T-helper 1 cell treated with Interleukin-12 subunit alpha and Interleukin-12 subunit beta and Interleukin-4 antibody, amounts not matched to agents 30 μg/mL and 1 μg/mL, for 36 hours (primary cell): ENCODE data around the gene PLS3.

ENCODE experiments used
- H3K27ac Mint-ChIP-seq: one replicate; pipeline ENCODE4 v1.8.0; 2021; ENCODE audit warnings: mild to moderate bottlenecking, mixed read lengths
- H3K27me3 Mint-ChIP-seq: one replicate; pipeline ENCODE4 v1.8.0; 2021; ENCODE audit warnings: low read depth, mixed read lengths
- H3K36me3 Mint-ChIP-seq: one replicate; pipeline ENCODE4 v1.8.0; 2021; ENCODE audit warnings: low read depth, mixed read lengths
- H3K4me1 Mint-ChIP-seq: one replicate; pipeline ENCODE4 v1.8.0; 2021; ENCODE audit warnings: low read depth, mixed read lengths
- H3K4me3 Mint-ChIP-seq: one replicate; pipeline ENCODE4 v1.8.0; 2021; ENCODE audit warnings: mild to moderate bottlenecking, moderate library complexity, mixed read lengths
- H3K9me3 Mint-ChIP-seq: one replicate; pipeline ENCODE4 v1.8.0; 2021; ENCODE audit warnings: mixed read lengths

Gene PLS3

DNA sequence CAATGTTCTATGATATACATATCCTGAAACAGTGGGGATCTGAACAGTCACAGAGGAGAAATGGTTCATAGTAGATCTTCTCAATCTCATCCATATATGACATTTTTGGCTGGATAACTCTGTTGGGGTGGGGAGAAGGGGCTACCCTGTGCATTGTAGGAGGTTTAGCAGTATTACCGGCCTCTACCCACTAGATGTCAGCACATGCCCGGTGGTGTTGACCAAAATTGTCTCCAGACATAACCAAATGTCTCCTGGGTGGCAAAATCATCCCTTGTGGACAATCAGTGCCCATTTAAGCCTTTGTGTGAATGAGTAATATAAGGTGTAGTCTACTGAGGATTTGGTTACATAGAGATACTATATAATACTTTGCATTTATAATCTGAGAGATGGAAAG, 89.9 kb downstream of the PLS3 start:
- H3K9me3 Mint-ChIP-seq = no peaks in the 10 kb centered on the region
- no peaks in the 10 kb centered on the region for H3K4me1 Mint-ChIP-seq
- H3K4me3 Mint-ChIP-seq = no peak overlapping the region
- H3K27ac Mint-ChIP-seq = no peak overlapping the region
- no peaks in the 10 kb centered on the region for H3K27me3 Mint-ChIP-seq
- no peaks in the 10 kb centered on the region for H3K36me3 Mint-ChIP-seq

DNA sequence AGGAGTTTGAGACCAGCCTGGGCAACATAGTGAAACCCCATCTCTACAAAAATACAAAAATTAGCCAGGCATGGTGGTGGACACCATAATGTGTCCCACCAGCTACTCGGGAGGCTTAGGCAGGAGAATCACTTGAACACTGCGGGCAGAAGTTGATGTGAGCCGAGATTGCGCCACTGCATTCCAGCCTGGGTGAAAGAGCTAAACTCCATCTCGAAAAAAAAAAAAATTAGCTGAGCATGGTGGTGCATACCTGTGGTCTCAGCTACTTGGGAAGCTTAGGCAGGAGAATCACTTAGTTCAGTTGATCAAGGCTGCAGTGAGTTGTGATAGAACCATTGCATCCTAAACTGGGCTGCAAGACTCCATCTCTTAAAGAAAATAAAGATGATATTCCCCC, 91.2 kb downstream of the PLS3 start:
- Mint-ChIP-seq H3K27me3 (no peaks in the 10 kb centered on the region), H3K27ac (no peak overlapping the region), H3K9me3 (no peaks in the 10 kb centered on the region), H3K4me1 (no peaks in the 10 kb centered on the region), H3K36me3 (no peaks in the 10 kb centered on the region), H3K4me3 (no peak overlapping the region)

DNA sequence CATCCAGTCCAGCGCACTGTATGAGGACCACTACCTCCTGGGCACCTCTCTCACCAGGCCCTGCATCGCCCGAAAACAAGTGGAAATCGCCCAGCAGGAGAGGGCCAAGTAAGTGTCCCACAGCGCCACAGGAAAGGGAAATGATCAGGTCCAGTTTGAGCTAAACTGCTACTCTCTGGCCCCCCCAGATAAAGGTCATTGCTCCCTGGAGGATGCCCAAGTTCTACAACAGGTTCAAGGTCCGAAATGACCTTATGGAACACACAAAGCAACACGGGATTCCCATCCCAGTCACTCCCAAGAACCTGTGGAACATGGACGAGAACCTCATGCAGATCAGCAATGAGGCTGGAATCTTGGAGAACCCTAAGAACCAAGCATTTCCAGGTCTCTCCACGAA, 104.1 kb downstream of the PLS3 start:
- Mint-ChIP-seq H3K27me3 (no peaks in the 10 kb centered on the region), H3K36me3 (no peaks in the 10 kb centered on the region), H3K27ac (no peak overlapping the region), H3K4me3 (no peak overlapping the region), H3K9me3 (no peaks in the 10 kb centered on the region), H3K4me1 (no peaks in the 10 kb centered on the region)

DNA sequence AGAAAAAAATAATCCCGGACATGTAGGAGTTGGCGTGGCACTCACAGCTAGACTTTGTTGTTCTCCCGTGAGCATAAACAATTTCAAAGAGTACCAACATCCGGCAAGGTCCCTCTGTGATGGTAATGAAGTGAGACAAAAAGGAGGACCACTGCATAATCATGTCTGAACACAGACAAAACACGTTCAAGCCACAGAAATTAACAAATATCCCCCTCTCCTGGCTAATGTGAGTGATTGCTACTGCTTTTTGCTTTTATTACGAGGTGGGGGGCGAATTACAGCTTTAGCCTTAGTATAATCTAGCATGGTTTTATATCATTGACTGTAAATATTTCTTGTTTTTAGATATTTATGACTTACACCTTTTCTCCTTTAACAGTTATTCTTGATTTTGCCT, 118.5 kb downstream of the PLS3 start:
- Mint-ChIP-seq H3K27ac (no peak overlapping the region), H3K27me3 (no peaks in the 10 kb centered on the region), H3K4me1 (no peaks in the 10 kb centered on the region), H3K36me3 (no peaks in the 10 kb centered on the region), H3K9me3 (no peaks in the 10 kb centered on the region), H3K4me3 (no peak overlapping the region)

DNA sequence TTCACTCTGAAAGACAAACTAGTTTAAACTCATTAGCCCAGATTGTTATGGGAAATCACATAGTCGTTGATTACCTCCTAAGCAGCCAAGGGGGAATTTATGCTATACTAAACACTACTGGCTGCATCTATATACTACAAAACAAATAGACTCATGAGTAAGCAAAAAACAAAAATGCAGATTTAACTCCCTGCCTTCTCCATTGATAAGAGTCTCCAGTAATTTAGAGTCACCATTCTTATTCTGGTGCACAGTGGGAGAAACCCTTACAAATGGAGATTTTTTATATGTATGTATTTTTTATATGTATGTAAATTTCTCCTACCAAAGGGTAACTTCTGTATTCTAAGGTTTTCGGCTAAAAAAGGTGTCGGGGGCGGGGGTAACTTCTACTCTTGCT, 126.6 kb downstream of the PLS3 start:
- Mint-ChIP-seq H3K9me3 (no peaks in the 10 kb centered on the region), H3K27me3 (no peaks in the 10 kb centered on the region), H3K4me3 (no peak overlapping the region), H3K36me3 (no peaks in the 10 kb centered on the region), H3K4me1 (no peaks in the 10 kb centered on the region), H3K27ac (no peak overlapping the region)

DNA sequence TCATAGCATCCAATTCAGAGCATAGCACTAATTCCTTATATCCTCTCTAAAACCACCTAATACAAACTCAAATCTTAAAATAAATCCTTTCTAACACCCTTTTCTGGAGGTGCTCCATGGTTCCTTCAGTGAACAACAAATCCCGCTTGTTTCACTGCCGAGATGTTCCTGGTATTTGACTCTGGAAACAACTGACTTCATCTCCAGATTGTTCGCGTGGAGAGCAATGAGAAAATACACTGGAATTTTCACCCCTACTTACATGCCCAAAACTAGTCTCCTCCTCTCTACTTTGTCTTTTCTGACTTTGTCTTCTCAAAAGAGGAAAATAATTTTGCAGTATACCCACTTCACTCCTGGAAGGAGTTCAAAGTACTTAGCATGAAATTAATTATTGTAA, 129.0 kb downstream of the PLS3 start:
- Mint-ChIP-seq H3K27ac (no peak overlapping the region), H3K4me1 (no peaks in the 10 kb centered on the region), H3K27me3 (no peaks in the 10 kb centered on the region), H3K9me3 (no peaks in the 10 kb centered on the region), H3K4me3 (no peak overlapping the region), H3K36me3 (no peaks in the 10 kb centered on the region)

DNA sequence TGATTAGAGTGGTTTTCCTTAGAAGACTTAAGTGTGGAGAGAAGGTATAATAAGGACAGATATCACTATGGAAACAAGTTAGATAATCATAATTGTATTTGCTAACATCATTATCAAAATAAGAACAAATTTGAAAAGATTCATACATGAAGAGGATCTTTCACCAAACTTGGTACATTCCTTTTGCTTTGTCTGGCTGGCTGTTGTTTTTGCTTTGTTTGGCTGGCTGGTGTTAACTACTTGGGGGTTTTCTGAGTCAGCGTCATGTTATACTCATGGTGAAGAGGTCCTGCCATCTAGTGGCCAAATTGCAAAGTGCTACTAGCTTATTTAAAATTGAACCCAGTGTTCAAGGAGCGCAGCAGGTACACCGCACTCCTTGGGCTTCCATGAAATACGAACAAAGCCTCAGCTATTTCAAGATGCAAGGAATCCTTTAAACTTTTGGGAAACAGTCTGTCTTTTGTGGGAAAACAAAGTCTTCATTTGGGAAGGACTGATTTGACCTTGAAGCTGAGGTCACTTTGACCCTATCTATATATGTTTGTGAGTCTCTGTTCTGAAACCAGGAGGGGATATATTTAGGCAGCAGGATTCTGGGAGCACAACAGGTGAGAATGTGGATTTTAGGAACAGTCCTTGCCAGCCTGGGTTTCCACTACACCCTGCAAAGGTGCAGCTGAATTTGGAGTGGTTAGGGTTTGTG, 129.7 kb downstream of the PLS3 start:
- H3K4me3 Mint-ChIP-seq = no peak overlapping the region
- no peaks in the 10 kb centered on the region for H3K27me3 Mint-ChIP-seq
- no peak overlapping the region for H3K27ac Mint-ChIP-seq
- H3K9me3 Mint-ChIP-seq = no peaks in the 10 kb centered on the region
- H3K4me1 Mint-ChIP-seq = no peaks in the 10 kb centered on the region
- H3K36me3 Mint-ChIP-seq = no peaks in the 10 kb centered on the region

DNA sequence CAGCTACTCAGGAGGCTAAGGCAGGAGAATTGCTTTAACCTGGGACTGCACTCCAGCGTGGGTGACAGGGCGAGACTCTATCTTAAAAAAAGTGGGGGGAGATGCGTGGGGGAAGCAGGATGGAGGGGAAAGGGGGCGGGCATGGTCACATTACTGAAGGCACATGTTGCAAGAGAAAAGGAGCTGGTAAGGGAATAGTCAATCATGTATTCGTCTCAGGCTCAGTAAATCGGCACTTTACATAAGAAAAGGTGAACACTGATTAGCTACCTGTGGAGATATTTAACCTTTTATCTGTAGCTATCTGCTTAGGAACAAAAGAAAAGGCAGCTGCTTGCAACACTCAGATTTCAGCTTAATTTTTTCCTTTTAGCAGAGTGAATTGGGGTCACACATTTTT, 132.5 kb downstream of the PLS3 start:
- H3K4me3 Mint-ChIP-seq = no peak overlapping the region
- no peak overlapping the region for H3K27ac Mint-ChIP-seq
- H3K4me1 Mint-ChIP-seq = no peaks in the 10 kb centered on the region
- H3K27me3 Mint-ChIP-seq = no peaks in the 10 kb centered on the region
- H3K36me3 Mint-ChIP-seq = no peaks in the 10 kb centered on the region
- no peaks in the 10 kb centered on the region for H3K9me3 Mint-ChIP-seq

DNA sequence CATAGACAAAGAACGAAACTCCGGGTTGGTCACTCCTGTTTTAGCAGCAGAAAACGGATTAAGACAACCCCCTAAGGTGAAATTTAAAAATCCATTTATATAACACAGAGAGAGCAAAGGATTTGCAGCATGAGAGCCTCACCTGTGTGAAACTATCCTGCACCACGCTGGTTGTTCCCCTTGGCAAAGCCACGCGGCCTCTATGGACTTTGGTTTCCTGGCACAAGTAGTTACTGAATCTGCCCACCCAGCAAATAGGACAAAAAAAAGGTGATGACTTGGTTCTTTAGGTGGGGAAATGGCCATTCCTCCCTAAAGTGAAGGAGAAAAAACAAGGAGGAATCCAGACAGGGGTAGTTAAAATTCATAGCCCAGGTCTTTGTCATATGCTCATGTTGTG, 133.1 kb downstream of the PLS3 start:
- Mint-ChIP-seq H3K4me1 (no peaks in the 10 kb centered on the region), H3K9me3 (no peaks in the 10 kb centered on the region), H3K4me3 (no peak overlapping the region), H3K27me3 (no peaks in the 10 kb centered on the region), H3K36me3 (no peaks in the 10 kb centered on the region), H3K27ac (no peak overlapping the region)

DNA sequence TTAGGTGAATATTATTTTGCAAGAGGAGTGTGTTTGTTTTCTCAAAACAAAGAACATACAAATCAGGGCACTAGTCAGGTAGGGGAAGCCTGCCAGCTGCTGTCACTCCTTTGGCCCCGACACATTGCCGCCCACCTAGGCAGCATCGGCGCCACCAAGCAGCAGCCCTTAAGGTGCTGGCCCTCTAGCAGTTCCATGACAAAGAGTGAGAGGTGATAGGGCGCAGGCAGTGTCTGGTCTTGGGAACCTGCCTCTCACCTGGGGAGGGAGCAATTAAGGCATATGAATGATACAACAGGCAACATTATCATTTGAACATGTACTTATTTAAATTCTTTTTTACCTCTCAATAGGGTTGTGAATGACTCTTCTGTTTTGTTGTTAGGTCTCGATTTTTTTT, 135.1 kb downstream of the PLS3 start:
- Mint-ChIP-seq H3K9me3 (no peaks in the 10 kb centered on the region), H3K4me1 (no peaks in the 10 kb centered on the region), H3K4me3 (no peak overlapping the region), H3K27ac (no peak overlapping the region), H3K36me3 (no peaks in the 10 kb centered on the region), H3K27me3 (no peaks in the 10 kb centered on the region)

DNA sequence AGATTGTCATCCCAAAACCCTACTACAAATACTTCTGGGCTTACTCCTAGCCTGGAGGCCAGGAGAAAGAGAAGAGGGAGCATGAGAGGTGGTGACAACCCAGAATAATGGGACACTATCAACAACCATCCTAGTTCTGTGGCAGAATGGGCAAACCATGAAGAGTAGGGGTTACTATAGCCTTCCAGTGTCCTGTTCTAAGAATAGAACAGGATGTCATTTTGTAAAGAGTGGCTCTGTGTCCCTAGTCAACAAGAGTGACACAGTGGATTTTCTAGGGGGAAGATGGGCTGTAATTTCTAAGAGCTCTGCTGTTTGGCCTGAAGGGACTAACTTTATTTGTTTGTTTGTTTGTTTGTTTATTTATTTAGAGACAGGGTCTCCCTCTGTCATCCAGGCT, 136.0 kb downstream of the PLS3 start:
- Mint-ChIP-seq H3K4me3 (no peak overlapping the region), H3K27me3 (no peaks in the 10 kb centered on the region), H3K4me1 (no peaks in the 10 kb centered on the region), H3K27ac (no peak overlapping the region), H3K36me3 (no peaks in the 10 kb centered on the region), H3K9me3 (no peaks in the 10 kb centered on the region)

DNA sequence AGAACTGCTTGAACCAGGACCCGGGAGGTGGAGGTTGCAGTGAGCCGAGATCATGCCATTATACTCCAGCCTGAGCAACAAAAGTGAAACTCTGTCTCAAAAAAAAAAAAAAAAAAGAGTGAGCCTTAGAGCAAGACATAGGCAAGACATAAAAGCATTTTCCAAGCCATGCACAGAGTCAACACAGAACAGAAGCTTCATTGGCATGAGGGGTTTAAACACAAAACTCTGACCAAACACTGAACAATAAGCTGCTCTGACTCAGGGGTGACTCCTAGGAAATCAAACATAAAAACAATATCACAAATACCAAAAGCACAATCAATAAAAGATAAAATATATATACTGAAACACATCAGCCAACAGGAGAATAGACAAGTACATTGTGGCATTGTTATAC, 136.8 kb downstream of the PLS3 start:
- no peaks in the 10 kb centered on the region for H3K9me3 Mint-ChIP-seq
- no peaks in the 10 kb centered on the region for H3K27me3 Mint-ChIP-seq
- no peak overlapping the region for H3K27ac Mint-ChIP-seq
- H3K36me3 Mint-ChIP-seq = no peaks in the 10 kb centered on the region
- no peak overlapping the region for H3K4me3 Mint-ChIP-seq
- H3K4me1 Mint-ChIP-seq = no peaks in the 10 kb centered on the region
